ENCODE results near the gene SRRM3. TPM values are rescaled to one million over a fixed set of nuclear protein-coding genes. Genes with fewer than 3 reads are reported as not detected.
"Not testable (repeated sequence)": the region's sequence is repeated elsewhere in the genome, so short reads cannot be mapped to it uniquely, and the experiment has no call there.

The SRRM3 gene
- total and polyA plus RNA-seq, 3 experiments from 2014 or later, result not detected

DNA sequence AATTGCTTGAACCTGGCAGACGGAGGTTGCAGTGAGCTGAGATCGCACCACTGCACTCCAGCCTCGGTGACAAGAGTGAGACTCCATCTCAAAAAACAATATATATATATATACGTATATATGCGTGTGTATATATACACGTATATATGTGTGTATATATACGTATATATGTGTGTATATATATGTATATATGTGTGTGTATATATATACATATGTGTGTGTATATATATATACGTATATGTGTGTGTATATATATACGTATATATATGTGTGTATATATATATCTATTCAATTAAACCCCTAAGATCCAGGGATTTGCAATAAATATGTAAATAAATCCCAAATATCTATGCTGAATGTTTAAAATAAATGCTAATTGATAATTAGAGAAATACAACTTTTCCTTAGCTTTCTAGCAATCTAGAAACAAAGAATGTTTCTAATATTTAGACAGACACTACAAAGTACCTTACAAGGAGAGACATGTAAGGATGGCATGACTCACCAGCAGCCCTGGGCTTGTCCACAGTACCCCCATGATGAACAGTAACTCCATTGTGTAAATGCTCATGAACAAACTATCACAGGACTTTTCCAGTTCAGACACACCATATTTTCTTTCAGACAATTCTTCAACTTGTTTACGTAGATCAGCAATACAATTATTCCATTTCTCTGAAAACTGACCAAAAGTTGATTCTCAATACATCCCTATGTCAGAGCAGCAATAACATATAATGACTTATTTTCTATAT is 39.1 kb upstream of the SRRM3 start:
- H3K9me3 Mint-ChIP-seq; H3K36me3 ChIP-seq (ENCODE audit: insufficient read depth, low read length): not testable (repeated sequence)

GRCh38 chr7:76163812-76164211 is 37.9 kb upstream of the SRRM3 start:
- CTCF ChIA-PET, result interaction anchor here (1.0 kb wide), 1 partner anchor 14 kb away, joined by 3 read pairs; no protein-coding TSS in a partner anchor
- H3K4me1 Mint-ChIP-seq; H3K4me1 ChIP-seq (ENCODE audit: insufficient read depth, low read length); H3K27ac ChIP-seq (ENCODE audit: low read depth, low read length); H3K27me3 Mint-ChIP-seq; H3K9me3 ChIP-seq (ENCODE audit: low read length); H3K27me3 ChIP-seq (ENCODE audit: insufficient read depth, low read length, poor library complexity, severe bottlenecking); POLR2A ChIA-PET; H3K4me3 ChIP-seq (ENCODE audit: low read length); H3K36me3 Mint-ChIP-seq; H3K36me3 ChIP-seq (ENCODE audit: insufficient read depth, low read length); DNase-seq; H3K9me3 Mint-ChIP-seq: not testable (repeated sequence)
- Mint-ChIP-seq H3K27ac (peak overlapping the region in 3 of 8 donors; percentile 11 to 94 (median 27)), H3K4me3 (peak overlapping the region in 1 of 7 donors; percentile 6)

More for the DNA sequence above, 39.1 kb upstream of the SRRM3 start:
- H3K27me3 Mint-ChIP-seq; H3K27ac ChIP-seq (ENCODE audit: low read depth, low read length); POLR2A ChIA-PET; H3K9me3 ChIP-seq (ENCODE audit: low read length); H3K4me1 Mint-ChIP-seq; H3K4me3 ChIP-seq (ENCODE audit: low read length); H3K4me1 ChIP-seq (ENCODE audit: insufficient read depth, low read length); DNase-seq; H3K27me3 ChIP-seq (ENCODE audit: insufficient read depth, low read length, poor library complexity, severe bottlenecking); H3K36me3 Mint-ChIP-seq: not testable (repeated sequence)
- Mint-ChIP-seq H3K27ac (peak overlapping the region in 3 of 8 donors; percentile 27 to 73 (median 43)), H3K4me3 (peak overlapping the region in 2 of 7 donors; percentile 27 to 54)
- CTCF ChIA-PET, result interaction anchor here (1.0 kb wide), 1 partner anchor 15 kb away, joined by 3 read pairs; no protein-coding TSS in a partner anchor

GRCh38 chr7:76165106-76165972 is 36.4 kb upstream of the SRRM3 start:
- POLR2A ChIA-PET, result no interaction called here
- H3K27me3 Mint-ChIP-seq, result no peaks in the 10 kb centered on the region
- CTCF ChIA-PET, result interaction anchor here (1.7 to 3.6 kb wide), 2 partner anchors 13 to 154 kb away, joined by 4 to 26 read pairs; no protein-coding TSS in a partner anchor
- Histone ChIP-seq H3K4me1 (ENCODE audit: insufficient read depth, low read length) (peaks cover 5% of the 10 kb centered on the region), H3K27me3 (ENCODE audit: insufficient read depth, low read length, poor library complexity, severe bottlenecking) (no peaks in the 10 kb centered on the region), H3K4me3 (ENCODE audit: low read length) (no peak overlapping the region), H3K27ac (ENCODE audit: low read depth, low read length) (peak overlapping the region; percentile 91), H3K9me3 (ENCODE audit: low read length) (no peaks in the 10 kb centered on the region), H3K36me3 (ENCODE audit: insufficient read depth, low read length) (no peaks in the 10 kb centered on the region)
- H3K9me3 Mint-ChIP-seq, result no peaks in the 10 kb centered on the region
- no peak for DNase-seq
- H3K4me1 Mint-ChIP-seq, result peaks cover 3 to 5% (median 4%) of the 10 kb centered on the region in 3 donors
- peak overlapping the region in 5 of 7 donors; percentile 10 to 90 (median 47) for H3K4me3 Mint-ChIP-seq
- H3K27ac Mint-ChIP-seq, result peak overlapping the region in 5 of 8 donors; percentile 51 to 96 (median 68)
- H3K36me3 Mint-ChIP-seq, result peaks cover 0 to 2% (median 0%) of the 10 kb centered on the region in 3 donors

- H3K4me1 Mint-ChIP-seq, result peaks cover 3 to 5% (median 4%) of the 10 kb centered on the region in 3 donors
- H3K27me3 ChIP-seq (ENCODE audit: insufficient read depth, low read length, poor library complexity, severe bottlenecking), result no peaks in the 10 kb centered on the region
- H3K27ac ChIP-seq (ENCODE audit: low read depth, low read length), result peak overlapping the region; percentile 91
- ChIA-PET CTCF (interaction anchor here (0.6 to 3.6 kb wide), 4 partner anchors 9 to 153 kb away, joined by 3 to 26 read pairs (median 5); no protein-coding TSS in a partner anchor), POLR2A (interaction anchor here (1.0 kb wide), 1 partner anchor 153 kb away, joined by 3 read pairs; no protein-coding TSS in a partner anchor)
- peak overlapping the region; percentile 93 to 97 (median 95) for H3K27ac Mint-ChIP-seq
- H3K9me3 ChIP-seq (ENCODE audit: low read length), result no peaks in the 10 kb centered on the region
- peaks cover 0 to 2% (median 0%) of the 10 kb centered on the region in 3 donors for H3K36me3 Mint-ChIP-seq
- H3K4me1 ChIP-seq (ENCODE audit: insufficient read depth, low read length), result peaks cover 5% of the 10 kb centered on the region
- no peaks in the 10 kb centered on the region for H3K9me3 Mint-ChIP-seq
- H3K4me3 Mint-ChIP-seq, result peak overlapping the region; percentile 87 to 96 (median 90)
- peak overlapping the region; percentile 72 for H3K4me3 ChIP-seq (ENCODE audit: low read length)
- no peaks in the 10 kb centered on the region for H3K36me3 ChIP-seq (ENCODE audit: insufficient read depth, low read length)
- DNase-seq, result no peak
- no peaks in the 10 kb centered on the region for H3K27me3 Mint-ChIP-seq
Measured at GRCh38 chr7:76165973-76166403, 35.7 kb upstream of the SRRM3 start.

DNA sequence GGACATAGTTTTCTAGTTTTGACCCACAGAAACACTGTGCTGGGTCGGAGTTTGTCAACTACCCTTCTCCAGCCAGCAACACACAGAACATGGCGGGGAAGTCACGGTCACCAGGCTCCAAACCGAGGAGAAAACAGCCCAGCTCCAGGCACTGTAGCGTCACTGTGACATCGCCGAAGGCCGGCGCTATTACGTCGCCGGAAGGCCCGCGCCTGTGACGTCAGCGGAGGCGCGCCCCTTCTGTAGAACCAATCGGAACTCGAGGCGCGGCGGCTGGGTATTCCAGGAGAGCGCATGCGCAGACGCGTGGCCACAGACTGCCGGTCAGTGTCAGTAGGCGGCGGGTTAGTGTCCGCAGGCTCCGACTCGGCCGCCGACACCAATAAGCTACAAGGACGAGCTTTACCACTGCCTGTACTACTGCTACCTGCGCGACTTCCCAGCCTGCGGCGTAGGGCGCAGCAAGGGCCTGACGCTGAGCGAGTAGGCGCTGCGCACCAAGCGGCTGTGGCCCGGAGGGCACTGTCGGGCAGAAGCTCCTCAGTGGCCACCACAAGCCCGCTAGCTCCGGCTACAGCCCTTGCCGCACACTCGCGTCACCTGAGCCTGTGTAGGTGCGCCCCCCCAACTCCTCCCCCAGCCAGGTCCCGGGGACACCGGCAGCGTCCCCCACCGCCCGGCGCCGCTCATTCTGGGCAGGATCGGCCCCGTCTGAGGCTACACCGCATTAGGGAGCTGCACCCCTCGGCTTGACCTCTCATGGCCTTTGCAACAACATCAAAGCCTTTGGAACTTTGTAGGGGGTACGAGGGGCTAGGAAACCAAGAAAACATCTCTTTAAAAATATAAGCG is 35.1 kb upstream of the SRRM3 start:
- Mint-ChIP-seq H3K27me3 (no peaks in the 10 kb centered on the region), H3K27ac (peak overlapping the region; percentile 93 to 97 (median 95)), H3K36me3 (peaks cover 0 to 2% (median 0%) of the 10 kb centered on the region in 3 donors), H3K4me3 (peak overlapping the region; percentile 87 to 96 (median 90)), H3K9me3 (no peaks in the 10 kb centered on the region), H3K4me1 (peaks cover 3 to 5% (median 4%) of the 10 kb centered on the region in 3 donors)
- no peaks in the 10 kb centered on the region for H3K9me3 ChIP-seq (ENCODE audit: low read length)
- H3K36me3 ChIP-seq (ENCODE audit: insufficient read depth, low read length), result no peaks in the 10 kb centered on the region
- peak; percentile 84 to 94 (median 91) for DNase-seq
- peak overlapping the region; percentile 91 for H3K27ac ChIP-seq (ENCODE audit: low read depth, low read length)
- peaks cover 5% of the 10 kb centered on the region for H3K4me1 ChIP-seq (ENCODE audit: insufficient read depth, low read length)
- ChIA-PET POLR2A (interaction anchor here (1.0 kb wide), 1 partner anchor 152 kb away, joined by 3 read pairs; no protein-coding TSS in a partner anchor), CTCF (interaction anchor here (0.6 to 3.6 kb wide), 4 partner anchors 9 to 152 kb away, joined by 3 to 26 read pairs (median 5); no protein-coding TSS in a partner anchor)
- no peaks in the 10 kb centered on the region for H3K27me3 ChIP-seq (ENCODE audit: insufficient read depth, low read length, poor library complexity, severe bottlenecking)
- peak overlapping the region; percentile 72 for H3K4me3 ChIP-seq (ENCODE audit: low read length)

- Histone ChIP-seq H3K4me1 (ENCODE audit: insufficient read depth, low read length) (no peaks in the 10 kb centered on the region), H3K4me3 (ENCODE audit: low read length) (no peak overlapping the region), H3K27ac (ENCODE audit: low read depth, low read length) (no peak overlapping the region), H3K27me3 (ENCODE audit: insufficient read depth, low read length, poor library complexity, severe bottlenecking) (no peaks in the 10 kb centered on the region), H3K36me3 (ENCODE audit: insufficient read depth, low read length) (no peaks in the 10 kb centered on the region), H3K9me3 (ENCODE audit: low read length) (no peaks in the 10 kb centered on the region)
- peaks cover 2 to 5% (median 4%) of the 10 kb centered on the region in 3 donors for H3K4me1 Mint-ChIP-seq
- H3K4me3 Mint-ChIP-seq, result no peak overlapping the region
- no peak for DNase-seq
- ChIA-PET POLR2A (no interaction called here), CTCF (no interaction called here)
- no peaks in the 10 kb centered on the region for H3K9me3 Mint-ChIP-seq
- no peak overlapping the region for H3K27ac Mint-ChIP-seq
- no peaks in the 10 kb centered on the region for H3K36me3 Mint-ChIP-seq
- peaks cover 0 to 2% of the 10 kb centered on the region in 2 donors for H3K27me3 Mint-ChIP-seq
Measured at GRCh38 chr7:76173566-76174205, 28.0 kb upstream of the SRRM3 start.

GRCh38 chr7:76176951-76177350 is 24.7 kb upstream of the SRRM3 start:
- H3K36me3 ChIP-seq (ENCODE audit: insufficient read depth, low read length); DNase-seq; H3K4me1 ChIP-seq (ENCODE audit: insufficient read depth, low read length); POLR2A ChIA-PET; H3K27ac ChIP-seq (ENCODE audit: low read depth, low read length); H3K36me3 Mint-ChIP-seq; H3K9me3 ChIP-seq (ENCODE audit: low read length); H3K27me3 Mint-ChIP-seq; H3K4me1 Mint-ChIP-seq; H3K27ac Mint-ChIP-seq; H3K27me3 ChIP-seq (ENCODE audit: insufficient read depth, low read length, poor library complexity, severe bottlenecking); H3K9me3 Mint-ChIP-seq; H3K4me3 Mint-ChIP-seq; H3K4me3 ChIP-seq (ENCODE audit: low read length): not testable (repeated sequence)
- CTCF ChIA-PET, result interaction anchor here (0.9 to 3.4 kb wide), 10 partner anchors 10 to 183 kb away, joined by 3 to 52 read pairs (median 6); partner anchors contain the start of gene YWHAG
